ENCODE results near the gene RBCK1. TPM values are rescaled to one million over a fixed set of nuclear protein-coding genes. Genes with fewer than 3 reads are reported as not detected.

Gene RBCK1
- total and polyA plus RNA-seq, 10 donors = 78.6 to 152 (median 102) TPM

- Histone ChIP-seq H3K4me1 (peaks cover 22 to 78% (median 46%) of the 10 kb centered on the region in 6 donors), H3K4me3 (no peak overlapping the region), H3K27ac (no peak overlapping the region), H3K27me3 (replicated peaks in 1 of 7) (no peaks in the 10 kb centered on the region), H3K9me3 (no peaks in the 10 kb centered on the region), H3K36me3 (peaks cover 0 to 95% (median 51%) of the 10 kb centered on the region in 6 donors)
- intact Hi-C loops (cut with DNase I; ENCODE audit: low total_unique reads) = loop anchor here (10.0 kb wide), 1 partner anchor 82 kb away; no protein-coding TSS in a partner anchor
- no peak for DNase-seq
- TF ChIP-seq CTCF (IDR thresholded peaks at IDR 0.05 in 8 of 11, conservative IDR thresholded peaks at IDR 0.05 in 3 of 11) = no peak
- no peak for TF ChIP-seq POLR2AphosphoS5 (IDR thresholded peaks at IDR 0.05)
- TF ChIP-seq POLR2A (IDR thresholded peaks at IDR 0.05) = no peak
- 94 to 100% (median 99%) methylated on average over 5 of the region's 5 CpGs for WGBS, 5 donors
Measured at GRCh38 chr20:436476-436875, 28.4 kb downstream of the RBCK1 start.

- TF ChIP-seq POLR2A (IDR thresholded peaks at IDR 0.05) (no peak), CTCF (IDR thresholded peaks at IDR 0.05 in 8 of 11, conservative IDR thresholded peaks at IDR 0.05 in 3 of 11) (no peak), POLR2AphosphoS5 (IDR thresholded peaks at IDR 0.05) (no peak)
- no peaks in the 10 kb centered on the region for H3K9me3 ChIP-seq
- H3K4me1 ChIP-seq = peaks cover 22 to 64% (median 44%) of the 10 kb centered on the region in 6 donors
- no peak for DNase-seq
- intact Hi-C loops (cut with DNase I; ENCODE audit: low total_unique reads) = loop anchor here (10.0 kb wide), 1 partner anchor 83 kb away; no protein-coding TSS in a partner anchor
- peak overlapping the region in 5 of 8 donors; percentile 4 to 53 (median 20) for H3K4me3 ChIP-seq
- H3K27ac ChIP-seq = peak overlapping the region; percentile 3 to 85 (median 74)
- H3K36me3 ChIP-seq = peaks cover 0 to 95% (median 56%) of the 10 kb centered on the region in 6 donors
- no peaks in the 10 kb centered on the region for H3K27me3 ChIP-seq (replicated peaks in 1 of 7)
- WGBS, 5 donors = 24 to 40% (median 35%) methylated on average over 6 of the region's 6 CpGs
Measured at GRCh38 chr20:437787-438486, 29.8 kb downstream of the RBCK1 start.

GRCh38 chr20:438571-439469, 30.7 kb downstream of the RBCK1 start:
- peak overlapping the region; percentile 3 to 85 (median 74) for H3K27ac ChIP-seq
- H3K36me3 ChIP-seq = peaks cover 0 to 99% (median 64%) of the 10 kb centered on the region in 6 donors
- peak overlapping the region in 5 of 8 donors; percentile 4 to 53 (median 20) for H3K4me3 ChIP-seq
- peaks cover 22 to 55% (median 35%) of the 10 kb centered on the region in 6 donors for H3K4me1 ChIP-seq
- 19 to 36% (median 28%) methylated on average over 18 of the region's 18 CpGs for WGBS, 5 donors
- H3K9me3 ChIP-seq = no peaks in the 10 kb centered on the region
- H3K27me3 ChIP-seq (replicated peaks in 1 of 7) = no peaks in the 10 kb centered on the region
- TF ChIP-seq POLR2AphosphoS5 (IDR thresholded peaks at IDR 0.05) (peak; percentile 25 to 59 (median 55)), POLR2A (IDR thresholded peaks at IDR 0.05) (no peak)
- intact Hi-C loops (cut with DNase I; ENCODE audit: low total_unique reads) = loop anchor here (10.0 kb wide), 1 partner anchor 84 kb away; no protein-coding TSS in a partner anchor
- peak; percentile 84 for DNase-seq

- WGBS, 5 donors = 94 to 100% (median 96%) methylated on average over 7 of the region's 7 CpGs
- H3K36me3 ChIP-seq = peaks cover 0 to 100% (median 69%) of the 10 kb centered on the region in 6 donors
- DNase-seq = no peak
Measured at GRCh38 chr20:440148-440547, 32.0 kb downstream of the RBCK1 start.

More at GRCh38 chr20:440148-440547, 32.0 kb downstream of the RBCK1 start:
- Histone ChIP-seq H3K9me3 (no peaks in the 10 kb centered on the region), H3K27me3 (replicated peaks in 1 of 7) (no peaks in the 10 kb centered on the region), H3K4me3 (no peak overlapping the region), H3K4me1 (peaks cover 22 to 47% (median 30%) of the 10 kb centered on the region in 6 donors), H3K27ac (no peak overlapping the region)
- intact Hi-C loops (cut with DNase I; ENCODE audit: low total_unique reads) = no loop called here
- TF ChIP-seq POLR2A (IDR thresholded peaks at IDR 0.05) (no peak), POLR2AphosphoS5 (IDR thresholded peaks at IDR 0.05) (no peak), CTCF (IDR thresholded peaks at IDR 0.05 in 8 of 11, conservative IDR thresholded peaks at IDR 0.05 in 3 of 11) (no peak)
